Immature natural killer cell (primary cell): Measurements from ENCODE around the gene RNF31. TPM values are rescaled to one million over a fixed set of nuclear protein-coding genes. Genes with fewer than 3 reads are reported as not detected.

ENCODE experiments used
- DNase-seq, 3 donors: peaks; one replicate each; pipeline ENCODE4 v3.0.0; 2022; ENCODE audit warnings: mixed read lengths in 1 of 3
- H3K27ac Mint-ChIP-seq, 6 donors: one replicate each; pipeline ENCODE4 v1.8.0; 2020; ENCODE audit warnings: mixed read lengths in 6 of 6, mild to moderate bottlenecking in 5 of 6, inconsistent platforms in 4 of 6, moderate library complexity in 3 of 6
- H3K27me3 Mint-ChIP-seq, 3 donors: one replicate each; pipeline ENCODE4 v1.8.0; 2020 to 2021; ENCODE audit warnings: low read depth in 3 of 3, mild to moderate bottlenecking in 3 of 3, mixed read lengths in 3 of 3, moderate library complexity in 3 of 3, inconsistent platforms in 1 of 3
- H3K36me3 Mint-ChIP-seq, 3 donors: one replicate each; pipeline ENCODE4 v1.8.0; 2020; ENCODE audit warnings: mixed read lengths in 3 of 3, inconsistent platforms in 2 of 3, mild to moderate bottlenecking in 2 of 3
- H3K4me1 Mint-ChIP-seq, 2 donors: one replicate each; pipeline ENCODE4 v1.8.0; 2020; ENCODE audit warnings: inconsistent platforms in 2 of 2, mild to moderate bottlenecking in 2 of 2, mixed read lengths in 2 of 2, moderate library complexity in 1 of 2
- H3K4me3 Mint-ChIP-seq, 5 donors: one replicate each; pipeline ENCODE4 v1.8.0; 2020; ENCODE audit warnings: mild to moderate bottlenecking in 5 of 5, mixed read lengths in 5 of 5, inconsistent platforms in 3 of 5, moderate library complexity in 3 of 5
- H3K9me3 Mint-ChIP-seq, 6 donors: one replicate each; pipeline ENCODE4 v1.8.0; 2020; ENCODE audit warnings: mild to moderate bottlenecking in 6 of 6, mixed read lengths in 6 of 6, inconsistent platforms in 4 of 6, moderate library complexity in 3 of 6
- polyA plus RNA-seq, 3 donors: library from polyadenylated mRNA; unstranded; fragments of 300-500 nt; fragmentation: Illumina TruSeq; gene quantifications; one replicate each; pipeline ENCODE4 v1.2.3, GENCODE V29; 2021

The RNF31 gene
- polyA plus RNA-seq, 3 donors from 2014 or later, result 41.5 to 62.9 (median 59.5) TPM

GRCh38 chr14:24162093-24162492 is 14.8 kb downstream of the RNF31 start:
- Mint-ChIP-seq H3K27ac (peak overlapping the region; percentile 97 to 100 (median 98)), H3K36me3 (peaks cover 28 to 47% (median 29%) of the 10 kb centered on the region in 3 donors), H3K4me3 (peak overlapping the region; percentile 98 to 100 (median 98)), H3K27me3 (peaks cover 6 to 16% (median 7%) of the 10 kb centered on the region in 3 donors), H3K9me3 (no peaks in the 10 kb centered on the region), H3K4me1 (peaks cover 47 to 55% of the 10 kb centered on the region in 2 donors)
- no peak for DNase-seq

- H3K36me3 Mint-ChIP-seq, result peaks cover 39 to 46% (median 41%) of the 10 kb centered on the region in 3 donors
- H3K27ac Mint-ChIP-seq, result peak overlapping the region in 5 of 6 donors; percentile 40 to 99 (median 67)
- peaks cover 52 to 55% of the 10 kb centered on the region in 2 donors for H3K4me1 Mint-ChIP-seq
- H3K4me3 Mint-ChIP-seq, result peak overlapping the region in 1 of 5 donors; percentile 41
- H3K9me3 Mint-ChIP-seq, result no peaks in the 10 kb centered on the region
- DNase-seq, result no peak
- peaks cover 6 to 19% (median 7%) of the 10 kb centered on the region in 3 donors for H3K27me3 Mint-ChIP-seq
Observed at GRCh38 chr14:24164518-24164991, 17.3 kb downstream of the RNF31 start.

DNA sequence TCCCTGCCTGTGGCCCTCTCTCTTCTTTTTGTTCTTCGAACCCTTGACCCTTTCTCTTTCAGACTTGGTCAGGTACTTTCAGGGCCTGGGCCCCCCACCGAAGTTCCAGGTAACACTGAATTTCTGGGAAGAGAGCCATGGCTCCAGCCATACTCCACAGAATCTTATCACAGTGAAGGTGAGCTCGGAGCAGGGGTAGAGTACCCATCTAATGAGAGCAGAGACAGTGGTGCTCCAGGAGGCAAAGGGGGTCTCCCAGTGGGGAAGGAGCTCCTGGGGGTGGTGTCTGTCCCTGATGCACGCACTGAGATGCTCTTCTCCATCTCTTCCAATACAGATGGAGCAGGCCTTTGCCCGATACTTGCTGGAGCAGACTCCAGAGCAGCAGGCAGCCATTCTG is 18.5 kb downstream of the RNF31 start:
- Mint-ChIP-seq H3K4me1 (peaks cover 49 to 53% of the 10 kb centered on the region in 2 donors), H3K27me3 (peaks cover 5 to 21% (median 6%) of the 10 kb centered on the region in 3 donors), H3K27ac (peak overlapping the region in 3 of 6 donors; percentile 56 to 71 (median 67)), H3K4me3 (no peak overlapping the region), H3K9me3 (no peaks in the 10 kb centered on the region), H3K36me3 (peaks cover 36 to 48% (median 42%) of the 10 kb centered on the region in 3 donors)
- no peak for DNase-seq

DNA sequence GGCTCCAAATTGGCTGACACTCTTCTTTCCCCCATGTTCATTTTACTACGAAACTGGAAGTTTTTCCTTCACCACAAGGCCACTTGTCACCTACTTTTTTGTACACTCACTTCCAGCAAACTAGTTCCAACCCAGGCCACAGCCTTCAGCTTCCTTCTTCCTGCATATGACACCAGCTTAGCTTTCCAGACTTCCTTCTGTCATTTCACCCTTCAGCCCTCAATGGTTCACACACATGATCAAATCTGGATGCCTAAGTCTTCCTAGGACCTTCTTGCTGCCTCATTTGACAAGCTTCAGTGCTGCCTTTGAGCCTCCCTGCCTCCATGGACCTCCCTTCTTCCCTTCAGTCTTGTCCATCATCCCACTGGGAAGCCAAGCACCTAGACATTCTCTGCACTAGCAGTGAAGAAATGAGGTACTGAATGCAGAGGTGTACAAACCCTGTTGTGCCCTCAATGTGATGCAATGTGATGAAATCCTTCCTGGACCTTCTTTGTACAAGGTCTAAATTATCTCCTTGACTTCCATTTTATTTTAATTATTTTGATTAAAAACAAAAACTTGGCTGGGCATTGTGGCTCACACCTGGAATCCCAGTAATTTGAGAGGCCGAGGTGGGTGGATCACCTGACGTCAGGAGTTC is 20.3 kb downstream of the RNF31 start:
- H3K4me1 Mint-ChIP-seq, result peaks cover 45 to 53% of the 10 kb centered on the region in 2 donors
- peaks cover 30 to 44% (median 37%) of the 10 kb centered on the region in 3 donors for H3K36me3 Mint-ChIP-seq
- H3K27ac Mint-ChIP-seq, result peak overlapping the region in 5 of 6 donors; percentile 19 to 88 (median 66)
- H3K9me3 Mint-ChIP-seq, result no peaks in the 10 kb centered on the region
- peaks cover 3 to 19% (median 4%) of the 10 kb centered on the region in 3 donors for H3K27me3 Mint-ChIP-seq
- no peak overlapping the region for H3K4me3 Mint-ChIP-seq
- no peak for DNase-seq

- peaks cover 6 to 13% (median 7%) of the 10 kb centered on the region in 3 donors for H3K27me3 Mint-ChIP-seq
- H3K4me3 Mint-ChIP-seq, result peak within 1 kb of the TSS; percentile 88 to 95 (median 93)
- peak within 1 kb of the TSS; percentile 84 to 97 (median 88) for H3K27ac Mint-ChIP-seq
- peak; percentile 82 to 85 (median 84) for DNase-seq
- H3K9me3 Mint-ChIP-seq, result peaks cover 0 to 1% (median 0%) of the 10 kb centered on the region in 6 donors
- peaks cover 23 to 31% of the 10 kb centered on the region in 2 donors for H3K4me1 Mint-ChIP-seq
- peaks cover 12 to 25% (median 24%) of the 10 kb centered on the region in 3 donors for H3K36me3 Mint-ChIP-seq
Observed at GRCh38 chr14:24171422-24172260, 24.3 kb downstream of the RNF31 start, which contains the start of gene REC8. Gene REC8 (plus strand): TSS chr14:24172080. CDS start chr14:24172553, 473 bp downstream.

- Mint-ChIP-seq H3K4me1 (peaks cover 23 to 31% of the 10 kb centered on the region in 2 donors), H3K27ac (peak overlapping the region in 5 of 6 donors; percentile 26 to 85 (median 51)), H3K27me3 (peaks cover 7 to 10% (median 9%) of the 10 kb centered on the region in 3 donors), H3K36me3 (peaks cover 11 to 20% (median 18%) of the 10 kb centered on the region in 3 donors), H3K9me3 (peaks cover 0 to 1% (median 0%) of the 10 kb centered on the region in 6 donors), H3K4me3 (peak overlapping the region; percentile 88 to 95 (median 93))
- DNase-seq, result no peak
Observed at GRCh38 chr14:24172261-24172860, 25.1 kb downstream of the RNF31 start.

- peak overlapping the region; percentile 27 to 69 (median 56) for H3K4me3 Mint-ChIP-seq
- peaks cover 7 to 9% (median 8%) of the 10 kb centered on the region in 3 donors for H3K27me3 Mint-ChIP-seq
- H3K4me1 Mint-ChIP-seq, result peaks cover 21 to 31% of the 10 kb centered on the region in 2 donors
- H3K36me3 Mint-ChIP-seq, result peaks cover 7 to 15% (median 15%) of the 10 kb centered on the region in 3 donors
- H3K27ac Mint-ChIP-seq, result peak overlapping the region in 3 of 6 donors; percentile 47 to 73 (median 49)
- no peak for DNase-seq
- peaks cover 0 to 1% (median 0%) of the 10 kb centered on the region in 6 donors for H3K9me3 Mint-ChIP-seq
Observed at GRCh38 chr14:24172871-24173281, 25.6 kb downstream of the RNF31 start.

DNA sequence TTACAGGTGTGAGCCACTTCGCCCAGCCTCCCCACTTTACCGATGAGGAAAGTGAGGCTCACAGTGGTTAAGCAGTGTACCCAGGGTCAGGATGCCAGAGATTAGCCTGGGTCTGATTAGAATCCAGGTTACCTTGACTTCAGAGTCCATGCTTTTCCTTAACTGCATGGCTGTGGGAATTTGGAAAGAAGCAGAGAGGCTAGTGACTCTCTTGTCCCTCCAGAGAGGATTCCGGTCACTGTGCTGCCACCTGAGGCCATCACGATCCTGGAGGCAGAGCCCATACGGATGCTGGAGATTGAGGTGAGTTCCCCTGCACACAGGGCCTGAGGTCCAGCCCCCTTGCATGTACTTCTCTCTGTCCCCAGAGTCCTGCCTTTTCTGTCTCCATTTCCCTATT is 29.3 kb downstream of the RNF31 start:
- Mint-ChIP-seq H3K36me3 (peaks cover 0 to 19% (median 4%) of the 10 kb centered on the region in 3 donors), H3K9me3 (peaks cover 0 to 1% (median 0%) of the 10 kb centered on the region in 6 donors), H3K27ac (peak overlapping the region in 1 of 6 donors; percentile 76), H3K4me3 (no peak overlapping the region), H3K4me1 (peaks cover 10 to 17% of the 10 kb centered on the region in 2 donors), H3K27me3 (peaks cover under 1 to 10% (median 7%) of the 10 kb centered on the region in 3 donors)
- DNase-seq, result no peak

GRCh38 chr14:24177041-24177825 is 29.9 kb downstream of the RNF31 start:
- peaks cover 4 to 11% of the 10 kb centered on the region in 2 donors for H3K4me1 Mint-ChIP-seq
- H3K27me3 Mint-ChIP-seq, result peaks cover 0 to 11% (median 6%) of the 10 kb centered on the region in 3 donors
- no peak overlapping the region for H3K4me3 Mint-ChIP-seq
- peak overlapping the region in 1 of 6 donors; percentile 76 for H3K27ac Mint-ChIP-seq
- peaks cover 0 to 1% (median 0%) of the 10 kb centered on the region in 6 donors for H3K9me3 Mint-ChIP-seq
- DNase-seq, result no peak
- H3K36me3 Mint-ChIP-seq, result peaks cover 0 to 19% (median 4%) of the 10 kb centered on the region in 3 donors

DNA sequence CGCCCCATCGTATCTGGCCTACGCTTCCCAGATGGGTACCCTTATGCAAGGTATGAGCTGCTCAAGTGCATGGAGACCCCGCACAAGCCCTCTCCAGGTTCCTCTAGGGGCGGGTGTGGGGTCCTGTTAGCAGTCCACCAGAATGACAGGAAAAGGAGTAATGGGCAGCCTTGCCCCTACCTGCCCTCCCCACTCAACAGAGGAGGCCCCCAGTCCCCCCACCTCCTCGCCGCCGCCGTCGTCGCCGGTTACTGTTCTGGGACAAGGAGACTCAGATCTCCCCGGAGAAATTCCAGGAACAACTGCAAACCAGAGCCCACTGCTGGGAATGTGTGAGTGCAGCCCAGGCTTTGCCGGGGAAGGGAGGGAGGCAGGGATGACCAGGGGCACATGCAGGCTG is 30.6 kb downstream of the RNF31 start:
- H3K27ac Mint-ChIP-seq, result no peak overlapping the region
- no peak for DNase-seq
- peaks cover 4 to 12% (median 6%) of the 10 kb centered on the region in 3 donors for H3K27me3 Mint-ChIP-seq
- H3K4me1 Mint-ChIP-seq, result peaks cover 2 to 7% of the 10 kb centered on the region in 2 donors
- peaks cover 0 to 1% (median 0%) of the 10 kb centered on the region in 6 donors for H3K9me3 Mint-ChIP-seq
- H3K36me3 Mint-ChIP-seq, result peaks cover 3 to 24% (median 4%) of the 10 kb centered on the region in 3 donors
- no peak overlapping the region for H3K4me3 Mint-ChIP-seq

DNA sequence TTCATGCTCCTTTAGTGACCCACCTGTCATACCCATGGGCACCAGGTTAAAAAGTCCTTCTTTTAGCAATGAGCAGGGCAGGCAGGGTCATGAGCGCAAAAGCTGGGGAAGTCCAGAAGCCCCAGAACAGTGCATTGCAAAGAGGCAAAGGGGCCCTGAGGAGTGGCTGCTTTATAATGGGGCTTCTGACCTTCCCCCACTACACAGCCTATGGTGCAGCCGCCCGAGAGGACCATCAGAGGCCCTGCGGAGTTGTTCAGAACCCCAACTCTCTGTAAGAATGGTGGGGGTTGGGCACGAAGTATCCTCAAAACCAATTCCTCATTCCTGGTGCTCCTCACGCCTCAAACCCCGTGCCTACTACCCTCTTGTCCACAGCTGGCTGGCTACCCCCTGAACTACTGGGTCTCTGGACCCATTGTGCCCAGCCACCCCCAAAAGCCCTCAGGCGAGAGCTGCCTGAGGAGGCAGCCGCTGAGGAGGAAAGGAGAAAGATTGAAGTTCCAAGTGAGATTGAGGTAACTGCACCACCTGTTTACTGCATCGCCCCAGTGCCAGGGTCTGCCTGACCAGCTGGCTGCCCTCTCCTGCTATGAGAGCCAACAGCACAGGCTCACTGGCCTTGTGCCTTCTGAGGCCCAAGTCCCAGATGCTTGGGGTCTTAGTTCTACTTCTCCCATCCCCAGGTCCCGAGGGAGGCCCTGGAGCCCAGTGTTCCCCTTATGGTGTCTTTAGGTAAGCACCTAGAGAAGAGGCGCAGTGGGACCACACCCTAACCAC is 31.3 kb downstream of the RNF31 start:
- peaks cover 3 to 24% (median 4%) of the 10 kb centered on the region in 3 donors for H3K36me3 Mint-ChIP-seq
- peaks cover 0 to 1% (median 0%) of the 10 kb centered on the region in 6 donors for H3K9me3 Mint-ChIP-seq

More for the DNA sequence above, 31.3 kb downstream of the RNF31 start:
- DNase-seq, result no peak
- H3K27ac Mint-ChIP-seq, result peak overlapping the region in 2 of 6 donors; percentile 7 to 40
- peaks cover under 1% of the 10 kb centered on the region in 2 donors for H3K4me1 Mint-ChIP-seq
- H3K27me3 Mint-ChIP-seq, result peaks cover 4 to 12% (median 6%) of the 10 kb centered on the region in 3 donors
- H3K4me3 Mint-ChIP-seq, result no peak overlapping the region
